Loucy (cell line): ENCODE data around the gene SMAP2.

Experiments used
- H2AFZ ChIP-seq: fragments of 200-600 bp; sonication (generic); 2 replicates; pipeline ENCODE4 v1.6.0; 2016; ENCODE audit warnings: antibody characterized with exemption, mild to moderate bottlenecking, low read length, moderate library complexity
- H3F3A ChIP-seq: fragments of 200-600 bp; 2 replicates; pipeline ENCODE4 v1.6.0; 2016; ENCODE audit warnings: antibody characterized with exemption, low read depth, mild to moderate bottlenecking
- H3K27me3 ChIP-seq: fragments of 200-600 bp; sonication (generic); 2 replicates; pipeline ENCODE4 v1.6.1; 2014; ENCODE audit warnings: low read length, mild to moderate bottlenecking; ENCODE audit not compliant: insufficient read depth, poor library complexity, severe bottlenecking
- H3K36me3 ChIP-seq: fragments of 200-600 bp; sonication (generic); 2 replicates; pipeline ENCODE4 v1.6.1; 2016; ENCODE audit warnings: low read length; ENCODE audit not compliant: insufficient read depth
- H3K4me1 ChIP-seq: fragments of 200-600 bp; sonication (generic); 2 replicates; pipeline ENCODE4 v1.5.1; 2014; ENCODE audit warnings: low read length, mild to moderate bottlenecking; ENCODE audit not compliant: insufficient read depth, poor library complexity, severe bottlenecking
- H3K4me2 ChIP-seq: fragments of 200-600 bp; sonication (generic); 2 replicates; pipeline ENCODE4 v1.6.0; 2014; ENCODE audit warnings: antibody characterized with exemption, low read length, low read depth, mild to moderate bottlenecking; ENCODE audit not compliant: poor library complexity, severe bottlenecking
- H3K4me3 ChIP-seq: fragments of 200-600 bp; sonication (generic); 2 replicates; pipeline ENCODE4 v1.5.1; 2014; ENCODE audit warnings: low read length, mild to moderate bottlenecking, mixed read lengths; ENCODE audit not compliant: poor library complexity, severe bottlenecking
- H3K79me2 ChIP-seq: fragments of 200-600 bp; sonication (generic); 2 replicates; pipeline ENCODE4 v1.6.1; 2014; ENCODE audit warnings: low read length; ENCODE audit not compliant: insufficient read depth
- H3K9ac ChIP-seq: fragments of 200-600 bp; sonication (generic); 2 replicates; pipeline ENCODE4 v1.6.0; 2014; ENCODE audit warnings: mild to moderate bottlenecking, low read depth, low read length, moderate library complexity; ENCODE audit not compliant: poor library complexity, severe bottlenecking
- H3K9me2 ChIP-seq: fragments of 200-600 bp; sonication (generic); replicated peaks from 2 replicates; pipeline ENCODE4 v1.6.1; 2016; ENCODE audit warnings: low read depth, low read length, mixed read lengths
- H3K9me3 ChIP-seq: fragments of 200-600 bp; sonication (generic); 2 replicates; pipeline ENCODE4 v1.6.1; 2014; ENCODE audit warnings: mild to moderate bottlenecking, antibody characterized with exemption, low read length, low read depth; ENCODE audit not compliant: insufficient read depth
- H4K20me1 ChIP-seq: fragments of 200-600 bp; sonication (generic); 2 replicates; pipeline ENCODE4 v1.6.0; 2014; ENCODE audit warnings: antibody characterized with exemption, low read length, mild to moderate bottlenecking; ENCODE audit not compliant: insufficient read depth, poor library complexity, severe bottlenecking
- EZH2phosphoT487 ChIP-seq: fragments of 200-600 bp; IDR thresholded peaks from 2 replicates; pipeline ENCODE4 v1.6.1; 2018; ENCODE audit warnings: antibody characterized with exemption, mild to moderate bottlenecking, moderate library complexity, borderline replicate concordance
- TF ChIP-seq, protein P1 (sequence below): fragments of 200-600 bp; sonication (generic); conservative IDR thresholded peaks from 2 replicates; pipeline ENCODE4 v1.5.1; 2014; ENCODE audit warnings: mild to moderate bottlenecking, antibody characterized with exemption, low read length

Gene SMAP2

GRCh38 chr1:40416709-40417108 is 43.2 kb downstream of the SMAP2 start:
- Histone ChIP-seq H3K27me3 (no peaks in the 10 kb centered on the region), H3K9me3 (no peaks in the 10 kb centered on the region), H3K4me3 (no peak overlapping the region), H3K79me2 (no peaks in the 10 kb centered on the region), H3K9me2 (no peaks in the 10 kb centered on the region), H3K36me3 (peaks cover 62% of the 10 kb centered on the region; the same call in 1 of the 2 replicates), H2AFZ (no peak overlapping the region), H4K20me1 (no peaks in the 10 kb centered on the region), H3K9ac (no peak overlapping the region), H3K4me2 (no peak overlapping the region), H3F3A (no peaks in the 10 kb centered on the region), H3K4me1 (no peaks in the 10 kb centered on the region)
- TF ChIP-seq, protein P1, sequence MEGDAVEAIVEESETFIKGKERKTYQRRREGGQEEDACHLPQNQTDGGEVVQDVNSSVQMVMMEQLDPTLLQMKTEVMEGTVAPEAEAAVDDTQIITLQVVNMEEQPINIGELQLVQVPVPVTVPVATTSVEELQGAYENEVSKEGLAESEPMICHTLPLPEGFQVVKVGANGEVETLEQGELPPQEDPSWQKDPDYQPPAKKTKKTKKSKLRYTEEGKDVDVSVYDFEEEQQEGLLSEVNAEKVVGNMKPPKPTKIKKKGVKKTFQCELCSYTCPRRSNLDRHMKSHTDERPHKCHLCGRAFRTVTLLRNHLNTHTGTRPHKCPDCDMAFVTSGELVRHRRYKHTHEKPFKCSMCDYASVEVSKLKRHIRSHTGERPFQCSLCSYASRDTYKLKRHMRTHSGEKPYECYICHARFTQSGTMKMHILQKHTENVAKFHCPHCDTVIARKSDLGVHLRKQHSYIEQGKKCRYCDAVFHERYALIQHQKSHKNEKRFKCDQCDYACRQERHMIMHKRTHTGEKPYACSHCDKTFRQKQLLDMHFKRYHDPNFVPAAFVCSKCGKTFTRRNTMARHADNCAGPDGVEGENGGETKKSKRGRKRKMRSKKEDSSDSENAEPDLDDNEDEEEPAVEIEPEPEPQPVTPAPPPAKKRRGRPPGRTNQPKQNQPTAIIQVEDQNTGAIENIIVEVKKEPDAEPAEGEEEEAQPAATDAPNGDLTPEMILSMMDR: no peak
- no peak for TF ChIP-seq EZH2phosphoT487

DNA sequence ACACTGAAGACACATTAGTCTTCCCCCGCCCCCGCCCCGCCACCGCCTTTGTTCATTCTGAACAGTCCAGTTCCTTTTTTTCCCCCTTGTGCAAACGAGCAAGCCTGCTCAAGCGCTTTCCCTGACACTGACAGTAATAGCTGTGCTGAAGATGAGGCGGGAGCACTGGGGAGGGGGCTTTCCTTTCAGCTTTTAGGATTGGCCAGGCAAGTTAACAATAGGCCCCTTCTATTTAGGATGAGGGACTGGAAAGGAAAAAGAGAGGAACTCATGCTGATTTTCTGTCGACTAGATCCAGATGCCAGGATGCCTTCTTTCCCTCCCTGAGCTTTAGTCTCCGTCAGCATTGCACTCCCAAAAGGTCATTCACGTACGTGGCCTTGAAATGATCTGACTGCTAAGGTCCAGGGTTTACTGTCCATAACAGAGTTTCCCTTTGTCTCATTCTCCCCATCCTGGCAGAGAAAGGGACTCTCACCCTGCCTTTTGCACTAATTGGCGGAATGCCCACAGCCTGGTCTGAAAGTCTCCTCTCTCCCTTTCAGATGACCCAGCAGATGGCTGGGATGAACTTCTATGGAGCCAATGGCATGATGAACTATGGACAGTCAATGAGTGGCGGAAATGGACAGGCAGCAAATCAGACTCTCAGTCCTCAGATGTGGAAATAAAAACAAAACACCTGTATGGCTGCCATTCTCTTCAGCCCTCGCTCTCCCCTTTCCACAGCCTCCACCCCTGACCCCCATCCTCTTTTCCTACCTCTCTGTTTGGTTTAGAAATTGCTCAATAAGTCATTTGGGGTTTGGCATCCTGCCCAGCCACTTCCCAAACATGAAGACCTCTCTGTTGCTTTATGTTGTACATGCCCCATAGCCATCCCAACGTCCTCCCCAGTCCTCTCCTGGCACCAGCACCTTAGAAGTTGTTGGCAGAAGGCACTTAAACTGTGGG is 48.2 kb downstream of the SMAP2 start:
- Histone ChIP-seq H3K9ac (no peak overlapping the region), H4K20me1 (no peaks in the 10 kb centered on the region), H3K36me3 (peaks cover 26% of the 10 kb centered on the region; the same call in 1 of the 2 replicates)

DNA sequence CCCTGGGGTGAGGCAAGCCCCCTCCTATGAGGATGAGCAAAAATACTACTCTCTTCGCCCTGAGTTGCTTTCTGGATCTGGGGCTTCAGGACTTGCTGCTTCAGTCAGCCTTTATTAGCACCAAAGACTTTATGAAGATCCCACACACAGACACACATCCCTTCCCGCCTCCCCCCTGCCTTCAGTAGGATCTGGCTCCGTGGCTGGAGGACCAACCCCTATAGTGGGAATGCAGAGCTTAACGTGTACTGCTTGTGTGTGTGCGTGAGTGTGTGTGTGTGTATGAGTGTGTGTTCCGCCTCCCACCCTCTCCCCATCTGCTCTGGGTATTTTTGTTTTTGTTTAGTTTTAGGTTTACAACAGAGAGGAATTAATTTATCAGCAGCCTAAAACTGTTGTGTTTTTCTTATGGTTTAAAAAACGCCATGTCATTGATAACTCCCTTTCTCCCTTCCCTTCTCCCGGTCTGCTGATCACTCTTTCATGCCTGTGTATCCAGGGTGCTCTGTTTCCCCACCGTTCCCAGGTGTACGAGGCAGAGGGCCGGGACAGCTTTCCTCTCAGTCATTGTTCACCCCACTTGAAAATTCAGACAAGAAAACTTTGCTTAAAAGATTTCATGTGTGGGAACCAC is 49.2 kb downstream of the SMAP2 start:
- no peaks in the 10 kb centered on the region for H3K4me1 ChIP-seq
- TF ChIP-seq, protein P1: no peak
- no peak for TF ChIP-seq EZH2phosphoT487
- H3K79me2 ChIP-seq: no peaks in the 10 kb centered on the region
- no peaks in the 10 kb centered on the region for H3K9me3 ChIP-seq
- no peaks in the 10 kb centered on the region for H3F3A ChIP-seq
- H3K9ac ChIP-seq: no peak overlapping the region
- H3K4me3 ChIP-seq: no peak overlapping the region
- no peaks in the 10 kb centered on the region for H3K27me3 ChIP-seq
- no peak overlapping the region for H3K4me2 ChIP-seq
- no peaks in the 10 kb centered on the region for H4K20me1 ChIP-seq
- no peak overlapping the region for H2AFZ ChIP-seq
- no peaks in the 10 kb centered on the region for H3K9me2 ChIP-seq
- peaks cover 15% of the 10 kb centered on the region; the same call in 1 of the 2 replicates for H3K36me3 ChIP-seq

More for the DNA sequence above, 48.2 kb downstream of the SMAP2 start:
- Histone ChIP-seq H3K9me2 (no peaks in the 10 kb centered on the region), H3K27me3 (no peaks in the 10 kb centered on the region), H3K4me3 (no peak overlapping the region), H3F3A (no peaks in the 10 kb centered on the region), H3K79me2 (no peaks in the 10 kb centered on the region), H2AFZ (no peak overlapping the region), H3K4me1 (no peaks in the 10 kb centered on the region), H3K4me2 (no peak overlapping the region), H3K9me3 (no peaks in the 10 kb centered on the region)
- TF ChIP-seq EZH2phosphoT487: no peak
- TF ChIP-seq, protein P1: no peak
